HEK293 (cell line): ENCODE data around the gene PDE2A.

ENCODE experiments used
- SP2 ChIP-seq: fragments of 450-650 bp; formaldehyde crosslinking; IDR thresholded peaks from 2 replicates; pipeline ENCODE4 v1.5.1; 2016; ENCODE audit warnings: missing biosample characterization, missing genetic modification characterization
- YY1 ChIP-seq: fragments of 450-650 bp; formaldehyde crosslinking; IDR thresholded peaks from 2 replicates; pipeline ENCODE4 v1.5.1; 2018; ENCODE audit warnings: missing biosample characterization, missing genetic modification characterization
- TF ChIP-seq, protein P1 (sequence below): fragments of 450-650 bp; formaldehyde crosslinking; IDR thresholded peaks from 2 replicates; pipeline ENCODE4 v1.5.1; 2016; ENCODE audit warnings: missing biosample characterization, missing genetic modification characterization
- TF ChIP-seq, protein P2 (sequence below): fragments of 450-650 bp; formaldehyde crosslinking; IDR thresholded peaks from 2 replicates; pipeline ENCODE4 v1.5.1; 2016; ENCODE audit warnings: missing biosample characterization, missing genetic modification characterization, low read depth
- TF ChIP-seq, protein P3 (sequence below): fragments of 450-650 bp; formaldehyde crosslinking; IDR thresholded peaks from 2 replicates; pipeline ENCODE4 v1.5.1; 2017; ENCODE audit warnings: missing biosample characterization, mild to moderate bottlenecking, missing genetic modification characterization, moderate library complexity
- TF ChIP-seq, protein P4 (sequence below): fragments of 450-650 bp; formaldehyde crosslinking; IDR thresholded peaks from 2 replicates; pipeline ENCODE4 v1.5.1; 2016; ENCODE audit warnings: missing biosample characterization, missing genetic modification characterization
- TF ChIP-seq, protein P5 (sequence below): fragments of 450-650 bp; formaldehyde crosslinking; IDR thresholded peaks from 2 replicates; pipeline ENCODE4 v1.5.1; 2016; ENCODE audit warnings: missing biosample characterization, missing genetic modification characterization

DNA sequence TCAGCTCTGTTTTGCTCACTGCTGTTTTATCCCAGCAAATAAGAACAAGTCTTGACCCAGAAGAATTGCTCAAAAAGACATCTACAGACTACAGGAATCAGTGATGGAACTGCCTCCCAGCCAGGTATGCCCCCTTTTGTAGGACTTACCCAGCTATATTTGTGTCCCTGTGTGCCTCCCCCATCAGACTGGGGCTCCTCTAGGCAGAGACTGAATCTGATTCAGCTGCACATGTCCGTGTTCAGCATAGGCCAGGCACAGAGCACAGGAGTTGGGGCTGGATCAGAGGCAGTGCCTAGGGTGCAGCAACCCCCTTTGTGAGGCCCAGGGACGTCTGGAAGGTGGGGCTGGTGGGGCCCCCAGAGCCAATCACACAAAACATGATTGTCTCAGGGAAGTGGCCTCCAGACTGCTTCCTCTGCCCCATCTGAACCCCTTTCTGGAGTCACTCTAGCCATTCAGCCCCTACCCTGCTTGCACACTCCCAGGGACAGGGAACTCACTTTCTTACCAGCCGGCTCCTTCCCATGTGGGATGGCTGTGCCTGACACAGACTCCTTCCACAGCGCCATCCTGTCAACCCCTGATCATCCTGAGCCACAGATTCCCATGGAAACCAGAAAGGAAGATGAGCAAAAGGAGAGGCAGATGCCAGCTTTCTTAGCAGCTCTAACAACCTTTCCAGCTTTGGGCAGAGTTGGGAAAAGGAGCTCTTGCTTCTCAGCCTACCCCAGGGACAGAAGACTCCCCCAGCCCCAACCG is 24.8 kb downstream of the PDE2A start:
- TF ChIP-seq, protein P1, sequence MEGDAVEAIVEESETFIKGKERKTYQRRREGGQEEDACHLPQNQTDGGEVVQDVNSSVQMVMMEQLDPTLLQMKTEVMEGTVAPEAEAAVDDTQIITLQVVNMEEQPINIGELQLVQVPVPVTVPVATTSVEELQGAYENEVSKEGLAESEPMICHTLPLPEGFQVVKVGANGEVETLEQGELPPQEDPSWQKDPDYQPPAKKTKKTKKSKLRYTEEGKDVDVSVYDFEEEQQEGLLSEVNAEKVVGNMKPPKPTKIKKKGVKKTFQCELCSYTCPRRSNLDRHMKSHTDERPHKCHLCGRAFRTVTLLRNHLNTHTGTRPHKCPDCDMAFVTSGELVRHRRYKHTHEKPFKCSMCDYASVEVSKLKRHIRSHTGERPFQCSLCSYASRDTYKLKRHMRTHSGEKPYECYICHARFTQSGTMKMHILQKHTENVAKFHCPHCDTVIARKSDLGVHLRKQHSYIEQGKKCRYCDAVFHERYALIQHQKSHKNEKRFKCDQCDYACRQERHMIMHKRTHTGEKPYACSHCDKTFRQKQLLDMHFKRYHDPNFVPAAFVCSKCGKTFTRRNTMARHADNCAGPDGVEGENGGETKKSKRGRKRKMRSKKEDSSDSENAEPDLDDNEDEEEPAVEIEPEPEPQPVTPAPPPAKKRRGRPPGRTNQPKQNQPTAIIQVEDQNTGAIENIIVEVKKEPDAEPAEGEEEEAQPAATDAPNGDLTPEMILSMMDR (tag by site-specific recombination): no peak
- TF ChIP-seq, protein P2, sequence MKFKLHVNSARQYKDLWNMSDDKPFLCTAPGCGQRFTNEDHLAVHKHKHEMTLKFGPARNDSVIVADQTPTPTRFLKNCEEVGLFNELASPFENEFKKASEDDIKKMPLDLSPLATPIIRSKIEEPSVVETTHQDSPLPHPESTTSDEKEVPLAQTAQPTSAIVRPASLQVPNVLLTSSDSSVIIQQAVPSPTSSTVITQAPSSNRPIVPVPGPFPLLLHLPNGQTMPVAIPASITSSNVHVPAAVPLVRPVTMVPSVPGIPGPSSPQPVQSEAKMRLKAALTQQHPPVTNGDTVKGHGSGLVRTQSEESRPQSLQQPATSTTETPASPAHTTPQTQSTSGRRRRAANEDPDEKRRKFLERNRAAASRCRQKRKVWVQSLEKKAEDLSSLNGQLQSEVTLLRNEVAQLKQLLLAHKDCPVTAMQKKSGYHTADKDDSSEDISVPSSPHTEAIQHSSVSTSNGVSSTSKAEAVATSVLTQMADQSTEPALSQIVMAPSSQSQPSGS (tag by site-specific recombination): no peak
- TF ChIP-seq, protein P3, sequence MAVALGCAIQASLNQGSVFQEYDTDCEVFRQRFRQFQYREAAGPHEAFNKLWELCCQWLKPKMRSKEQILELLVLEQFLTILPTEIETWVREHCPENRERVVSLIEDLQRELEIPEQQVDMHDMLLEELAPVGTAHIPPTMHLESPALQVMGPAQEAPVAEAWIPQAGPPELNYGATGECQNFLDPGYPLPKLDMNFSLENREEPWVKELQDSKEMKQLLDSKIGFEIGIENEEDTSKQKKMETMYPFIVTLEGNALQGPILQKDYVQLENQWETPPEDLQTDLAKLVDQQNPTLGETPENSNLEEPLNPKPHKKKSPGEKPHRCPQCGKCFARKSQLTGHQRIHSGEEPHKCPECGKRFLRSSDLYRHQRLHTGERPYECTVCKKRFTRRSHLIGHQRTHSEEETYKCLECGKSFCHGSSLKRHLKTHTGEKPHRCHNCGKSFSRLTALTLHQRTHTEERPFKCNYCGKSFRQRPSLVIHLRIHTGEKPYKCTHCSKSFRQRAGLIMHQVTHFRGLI (tag by site-specific recombination): no peak
- TF ChIP-seq SP2: no peak
- TF ChIP-seq, protein P4, sequence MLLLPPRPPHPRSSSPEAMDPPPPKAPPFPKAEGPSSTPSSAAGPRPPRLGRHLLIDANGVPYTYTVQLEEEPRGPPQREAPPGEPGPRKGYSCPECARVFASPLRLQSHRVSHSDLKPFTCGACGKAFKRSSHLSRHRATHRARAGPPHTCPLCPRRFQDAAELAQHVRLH (tag by site-specific recombination): no peak
- TF ChIP-seq YY1 (tag by site-specific recombination): no peak
- TF ChIP-seq, protein P5, sequence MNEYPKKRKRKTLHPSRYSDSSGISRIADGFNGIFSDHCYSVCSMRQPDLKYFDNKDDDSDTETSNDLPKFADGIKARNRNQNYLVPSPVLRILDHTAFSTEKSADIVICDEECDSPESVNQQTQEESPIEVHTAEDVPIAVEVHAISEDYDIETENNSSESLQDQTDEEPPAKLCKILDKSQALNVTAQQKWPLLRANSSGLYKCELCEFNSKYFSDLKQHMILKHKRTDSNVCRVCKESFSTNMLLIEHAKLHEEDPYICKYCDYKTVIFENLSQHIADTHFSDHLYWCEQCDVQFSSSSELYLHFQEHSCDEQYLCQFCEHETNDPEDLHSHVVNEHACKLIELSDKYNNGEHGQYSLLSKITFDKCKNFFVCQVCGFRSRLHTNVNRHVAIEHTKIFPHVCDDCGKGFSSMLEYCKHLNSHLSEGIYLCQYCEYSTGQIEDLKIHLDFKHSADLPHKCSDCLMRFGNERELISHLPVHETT (tag by site-specific recombination): no peak
